HUES48 (cell line): ENCODE data around the gene CFB.

Experiments
- H3K27ac ChIP-seq: one replicate; pipeline ENCODE4 v1.7.0; 2013; ENCODE audit warnings: low read depth, low read length, inconsistent platforms
- H3K27me3 ChIP-seq: 2 replicates; pipeline ENCODE4 v1.6.1; 2013; ENCODE audit warnings: mild to moderate bottlenecking, low read length; ENCODE audit not compliant: control insufficient read depth, insufficient read depth
- H3K36me3 ChIP-seq: 2 replicates; pipeline ENCODE4 v1.6.1; 2013; ENCODE audit warnings: low read length; ENCODE audit not compliant: control insufficient read depth, insufficient read depth
- H3K4me1 ChIP-seq: 2 replicates; pipeline ENCODE4 v1.6.1; 2013; ENCODE audit warnings: mild to moderate bottlenecking, low read length; ENCODE audit not compliant: control insufficient read depth, insufficient read depth
- H3K4me3 ChIP-seq: 2 replicates; pipeline ENCODE4 v1.5.1; 2013; ENCODE audit warnings: mild to moderate bottlenecking, low read depth, low read length
- H3K9ac ChIP-seq: 2 replicates; pipeline ENCODE4 v1.6.1; 2013; ENCODE audit warnings: mild to moderate bottlenecking, low read depth, low read length, moderate library complexity
- H3K9me3 ChIP-seq: 2 replicates; pipeline ENCODE4 v1.6.1; 2013; ENCODE audit warnings: low read length; ENCODE audit not compliant: control insufficient read depth, insufficient read depth

CFB gene

GRCh38 chr6:31952140-31952805, 6.4 kb downstream of the CFB start:
- peaks cover 4% of the 10 kb centered on the region; the same call in 1 of the 2 replicates for H3K27me3 ChIP-seq
- peaks cover 60% of the 10 kb centered on the region for H3K36me3 ChIP-seq
- no peaks in the 10 kb centered on the region for H3K9me3 ChIP-seq
- no peak overlapping the region for H3K27ac ChIP-seq
- H3K9ac ChIP-seq, result no peak overlapping the region
- H3K4me3 ChIP-seq, result no peak overlapping the region
- H3K4me1 ChIP-seq, result no peaks in the 10 kb centered on the region

GRCh38 chr6:31952890-31953289, 7.0 kb downstream of the CFB start:
- Histone ChIP-seq H3K27me3 (no peaks in the 10 kb centered on the region; the same call in 1 of the 2 replicates), H3K4me1 (0 out of 2 replicates have a peak, but pooled peaks cover under 1% of the 10 kb centered on the region), H3K9ac (no peak overlapping the region), H3K4me3 (no peak overlapping the region), H3K27ac (no peak overlapping the region), H3K36me3 (peaks cover 61% of the 10 kb centered on the region), H3K9me3 (no peaks in the 10 kb centered on the region)

DNA sequence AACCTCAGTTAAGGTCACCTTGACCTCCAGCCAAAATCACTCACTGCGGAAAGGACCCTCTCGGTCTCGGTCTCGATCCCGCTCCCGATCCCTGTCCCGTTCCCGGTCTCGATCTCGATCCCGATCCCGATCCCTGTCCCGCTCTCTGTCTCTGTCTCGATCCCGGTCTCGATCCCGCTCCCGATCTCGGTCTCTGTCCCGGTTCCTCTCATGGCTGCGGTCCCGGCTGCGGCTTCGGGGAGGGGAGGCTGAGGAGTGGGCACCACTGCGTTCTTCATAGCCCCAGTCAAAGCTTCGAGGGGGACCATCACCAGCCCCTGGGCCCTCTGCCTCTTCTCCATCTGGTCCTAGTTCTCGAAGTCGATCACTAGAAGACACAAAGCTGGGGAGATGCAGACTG, 8.6 kb downstream of the CFB start:
- H3K27ac ChIP-seq, result no peak overlapping the region
- H3K9ac ChIP-seq, result no peak overlapping the region
- no peaks in the 10 kb centered on the region for H3K27me3 ChIP-seq
- H3K4me3 ChIP-seq, result no peak overlapping the region
- 0 out of 2 replicates have a peak, but pooled peaks cover 4% of the 10 kb centered on the region for H3K4me1 ChIP-seq
- H3K9me3 ChIP-seq, result no peaks in the 10 kb centered on the region
- peaks cover 61% of the 10 kb centered on the region for H3K36me3 ChIP-seq

GRCh38 chr6:31956796-31957195, 10.9 kb downstream of the CFB start:
- no peak overlapping the region for H3K4me3 ChIP-seq
- H3K27ac ChIP-seq, result no peak overlapping the region
- no peak overlapping the region for H3K9ac ChIP-seq
- H3K36me3 ChIP-seq, result peaks cover 70% of the 10 kb centered on the region
- no peaks in the 10 kb centered on the region for H3K9me3 ChIP-seq
- 0 out of 2 replicates have a peak, but pooled peaks cover 4% of the 10 kb centered on the region for H3K4me1 ChIP-seq
- H3K27me3 ChIP-seq, result no peaks in the 10 kb centered on the region

DNA sequence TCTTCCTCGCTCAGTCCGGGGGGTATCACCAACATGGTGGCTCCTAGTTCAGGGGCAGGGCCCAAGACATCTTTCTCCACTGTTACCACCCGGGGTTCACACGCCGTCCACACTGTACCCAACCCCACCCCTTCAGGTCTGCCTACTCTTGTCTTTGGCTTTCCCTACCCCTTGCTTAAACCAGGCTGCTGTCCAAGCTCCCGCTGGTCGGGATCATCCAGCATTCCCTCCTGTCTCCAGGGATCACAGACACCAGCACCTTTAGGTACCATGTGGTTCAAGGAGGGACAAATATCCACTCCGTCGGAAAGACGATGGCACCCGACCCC, 12.5 kb downstream of the CFB start:
- Histone ChIP-seq H3K27ac (peak overlapping the region; percentile 36), H3K4me3 (peak overlapping the region; percentile 97), H3K4me1 (0 out of 2 replicates have a peak, but pooled peaks cover 4% of the 10 kb centered on the region), H3K36me3 (peaks cover 70% of the 10 kb centered on the region), H3K27me3 (no peaks in the 10 kb centered on the region), H3K9me3 (no peaks in the 10 kb centered on the region), H3K9ac (peak overlapping the region; percentile 75)

DNA sequence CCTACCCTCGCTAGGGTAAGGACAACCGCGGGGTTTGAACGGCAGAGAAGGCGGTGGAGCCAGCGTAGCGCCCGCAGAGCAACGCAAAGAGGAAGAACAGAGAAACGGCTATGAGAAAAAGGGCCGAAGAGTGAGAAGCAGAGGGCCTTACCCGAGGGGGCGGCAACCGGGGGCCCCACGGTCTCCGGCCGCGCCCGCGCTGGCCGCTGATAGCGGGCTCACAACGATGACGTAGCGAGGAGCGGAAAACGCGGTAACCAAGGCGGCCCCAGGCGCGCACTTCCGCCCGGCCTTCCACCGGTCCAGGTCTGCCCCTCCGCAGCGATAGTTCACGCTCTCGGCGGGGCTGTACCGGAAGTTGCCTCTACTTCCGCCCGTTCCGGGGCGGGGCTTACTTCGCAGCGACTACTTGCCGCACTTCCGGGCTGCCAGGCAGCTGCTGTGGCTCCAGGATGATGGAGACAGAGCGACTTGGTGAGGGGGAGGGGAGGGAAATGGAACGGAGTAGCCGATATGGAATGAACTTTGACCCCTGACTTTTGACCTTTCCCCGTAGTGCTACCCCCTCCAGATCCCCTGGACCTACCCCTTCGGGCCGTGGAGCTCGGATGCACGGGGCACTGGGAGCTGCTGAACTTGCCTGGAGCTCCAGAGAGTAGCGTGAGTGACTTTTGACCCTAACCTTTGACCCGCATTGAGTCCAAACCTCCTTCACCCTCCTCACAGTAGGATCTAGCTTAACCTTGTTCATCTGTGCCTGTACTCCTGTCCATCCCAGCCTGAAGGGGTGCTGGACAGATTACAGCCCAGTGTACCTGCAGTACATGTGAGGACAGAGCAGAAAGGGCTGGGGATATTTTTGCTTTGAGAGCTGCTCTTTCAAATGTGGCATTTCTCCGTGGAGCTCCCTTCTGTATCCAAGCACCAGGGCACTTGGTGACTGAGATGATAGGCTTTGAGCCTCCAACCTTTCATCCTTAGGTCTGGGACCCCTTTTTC, 13.1 kb downstream of the CFB start, which contains the start of the genes NELFE and SKIC2:
TSS of gene NELFE (minus strand) at position 231 of the 999 bp plus-strand sequence. CDS start 525 bp downstream, outside the sequence.
TSS of gene SKIC2 (plus strand) at position 435 of the 999 bp plus-strand sequence. CDS start at position 453, 18 bp downstream.
- Histone ChIP-seq H3K4me3 (peak within 1 kb of the TSS; percentile 97), H3K9me3 (no peaks in the 10 kb centered on the region), H3K27ac (peak within 1 kb of the TSS; percentile 53), H3K9ac (peak within 1 kb of the TSS; percentile 75), H3K4me1 (0 out of 2 replicates have a peak, but pooled peaks cover 4% of the 10 kb centered on the region), H3K27me3 (no peaks in the 10 kb centered on the region), H3K36me3 (peaks cover 70% of the 10 kb centered on the region)

DNA sequence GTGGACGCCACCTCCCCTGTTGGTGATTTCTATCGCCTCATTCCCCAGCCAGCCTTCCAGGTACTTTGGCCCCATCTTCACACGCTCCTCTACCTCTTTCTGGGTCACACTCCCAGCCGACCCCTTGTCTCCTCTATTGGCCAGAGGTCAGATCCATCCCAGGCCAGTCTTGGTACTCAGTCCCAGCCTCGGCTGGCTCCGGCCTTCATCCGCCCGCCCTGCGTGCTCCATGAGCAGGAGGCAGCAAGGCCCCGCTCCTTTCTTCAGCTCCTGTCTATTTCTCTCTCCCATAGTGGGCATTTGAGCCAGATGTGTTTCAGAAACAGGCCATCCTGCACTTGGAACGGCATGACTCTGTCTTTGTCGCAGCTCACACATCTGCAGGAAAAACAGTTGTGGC, 15.7 kb downstream of the CFB start:
- Histone ChIP-seq H3K4me1 (0 out of 2 replicates have a peak, but pooled peaks cover 4% of the 10 kb centered on the region), H3K4me3 (no peak overlapping the region), H3K27ac (no peak overlapping the region), H3K9ac (no peak overlapping the region), H3K36me3 (peaks cover 72% of the 10 kb centered on the region), H3K27me3 (no peaks in the 10 kb centered on the region), H3K9me3 (no peaks in the 10 kb centered on the region)

DNA sequence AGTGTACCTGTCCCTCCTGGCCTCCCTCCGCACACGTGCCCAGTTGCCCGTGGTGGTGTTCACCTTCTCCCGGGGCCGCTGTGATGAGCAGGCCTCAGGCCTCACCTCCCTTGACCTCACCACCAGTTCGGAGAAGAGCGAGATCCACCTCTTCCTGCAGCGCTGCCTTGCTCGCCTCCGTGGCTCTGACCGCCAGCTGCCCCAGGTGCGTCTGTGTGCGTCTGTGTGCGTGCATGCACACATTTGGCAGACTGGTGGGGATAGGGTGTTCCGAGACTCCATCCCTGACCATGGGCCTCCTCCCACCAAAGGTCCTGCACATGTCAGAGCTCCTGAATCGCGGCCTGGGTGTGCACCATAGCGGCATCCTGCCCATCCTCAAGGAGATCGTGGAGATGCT, 18.0 kb downstream of the CFB start:
- Histone ChIP-seq H3K4me1 (no peaks in the 10 kb centered on the region), H3K36me3 (peaks cover 87% of the 10 kb centered on the region), H3K9ac (no peak overlapping the region), H3K27ac (no peak overlapping the region), H3K9me3 (no peaks in the 10 kb centered on the region), H3K27me3 (no peaks in the 10 kb centered on the region), H3K4me3 (no peak overlapping the region)

GRCh38 chr6:31965700-31966099, 19.8 kb downstream of the CFB start:
- Histone ChIP-seq H3K36me3 (peaks cover 95% of the 10 kb centered on the region), H3K27ac (no peak overlapping the region), H3K9me3 (no peaks in the 10 kb centered on the region), H3K4me3 (no peak overlapping the region), H3K27me3 (no peaks in the 10 kb centered on the region), H3K4me1 (no peaks in the 10 kb centered on the region), H3K9ac (no peak overlapping the region)

DNA sequence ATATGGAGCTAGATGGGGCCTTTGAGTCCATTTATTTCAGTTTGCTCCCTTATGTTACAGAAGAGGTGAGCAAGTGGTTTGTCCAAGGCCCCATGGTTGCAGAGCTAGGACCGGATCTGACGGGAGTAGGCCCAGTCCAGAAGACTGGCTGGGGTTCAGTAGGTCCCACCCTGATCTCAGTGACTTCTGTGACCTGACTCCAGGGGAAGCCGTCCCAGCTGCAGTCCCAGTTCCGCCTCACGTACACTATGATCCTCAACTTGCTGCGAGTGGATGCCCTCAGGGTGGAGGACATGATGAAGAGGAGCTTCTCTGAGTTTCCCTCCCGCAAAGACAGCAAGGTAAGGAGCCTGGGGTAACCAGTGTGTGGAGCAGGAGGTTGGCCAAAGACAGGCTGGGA, 20.6 kb downstream of the CFB start:
- no peak overlapping the region for H3K27ac ChIP-seq
- peaks cover 87% of the 10 kb centered on the region for H3K36me3 ChIP-seq
- H3K4me1 ChIP-seq, result no peaks in the 10 kb centered on the region
- no peaks in the 10 kb centered on the region for H3K27me3 ChIP-seq
- no peak overlapping the region for H3K9ac ChIP-seq
- H3K4me3 ChIP-seq, result no peak overlapping the region
- H3K9me3 ChIP-seq, result no peaks in the 10 kb centered on the region
